ENCODE results near the gene ILK.

ILK gene

GRCh38 chr11:6656584-6656915, 53.0 kb downstream of the ILK start:
- no peak for DNase-seq (ENCODE audit: low read depth in 2 of 2)
- no peak for TF ChIP-seq CTCF (IDR thresholded peaks at IDR 0.05; ENCODE audit: low read depth, low read length)
- no peak overlapping the region for H3K4me3 ChIP-seq (replicated peaks in 1 of 2; ENCODE audit: low read depth in 2 of 2, low read length in 2 of 2)

- no peak for TF ChIP-seq CTCF (IDR thresholded peaks at IDR 0.05; ENCODE audit: low read depth, low read length)
- no peak overlapping the region for H3K4me3 ChIP-seq (replicated peaks in 1 of 2; ENCODE audit: low read depth in 2 of 2, low read length in 2 of 2)
- DNase-seq (ENCODE audit: low read depth in 2 of 2) = no peak
These were observed 53.4 kb downstream of the ILK start for GRCh38 chr11:6656936-6657335.

- DNase-seq (ENCODE audit: low read depth in 2 of 2) = no peak
- no peak for TF ChIP-seq CTCF (IDR thresholded peaks at IDR 0.05; ENCODE audit: low read depth, low read length)
- H3K4me3 ChIP-seq (replicated peaks in 1 of 2; ENCODE audit: low read depth in 2 of 2, low read length in 2 of 2) = no peak overlapping the region
These were observed 53.8 kb downstream of the ILK start for GRCh38 chr11:6657346-6657745.

GRCh38 chr11:6658647-6659046, 55.1 kb downstream of the ILK start:
- DNase-seq (ENCODE audit: low read depth in 2 of 2) = no peak
- no peak overlapping the region for H3K4me3 ChIP-seq (replicated peaks in 1 of 2; ENCODE audit: low read depth in 2 of 2, low read length in 2 of 2)
- no peak for TF ChIP-seq CTCF (IDR thresholded peaks at IDR 0.05; ENCODE audit: low read depth, low read length)
